Esophagus muscularis mucosa (tissue), 4 donors: Measurements from ENCODE around the gene TEX48. TPM values are rescaled to one million over a fixed set of nuclear protein-coding genes. Genes with fewer than 3 reads are reported as not detected.

Experiments
- DNase-seq: peaks from one replicate; pipeline ENCODE4 v3.0.0-alpha.2; 2017; ENCODE audit errors: extremely low spot score
- H3K27ac ChIP-seq, 4 donors: fragments of 200-600 bp; sonication (generic); replicated peaks in 1 of 4; 1 replicate in 3 of 4; 2 replicates in 1 of 4; pipeline ENCODE4 v1.5.1; 2016 to 2019; ENCODE audit warnings: mild to moderate bottlenecking in 1 of 4
- H3K27me3 ChIP-seq, 4 donors: fragments of 200-600 bp; sonication (generic); one replicate each; pipeline versions ENCODE4 v1.5.1 to v1.6.0; 2016 to 2019
- H3K36me3 ChIP-seq, 4 donors: fragments of 200-600 bp; sonication (generic); one replicate each; pipeline ENCODE4 v1.5.1; 2016 to 2019
- H3K4me1 ChIP-seq, 4 donors: fragments of 200-600 bp; sonication (generic); one replicate each; pipeline ENCODE4 v1.5.1; 2016 to 2019
- H3K4me3 ChIP-seq, 4 donors: fragments of 200-600 bp; sonication (generic); 1 replicate in 2 of 4; 2 replicates in 2 of 4; pipeline ENCODE4 v1.5.1; 2016 to 2019; ENCODE audit warnings: mild to moderate bottlenecking in 4 of 4, moderate library complexity in 1 of 4
- H3K9me3 ChIP-seq, 4 donors: fragments of 200-600 bp; sonication (generic); 1 replicate in 3 of 4; 2 replicates in 1 of 4; pipeline ENCODE4 v1.5.1; 2016 to 2019
- EP300 ChIP-seq: sonication (generic); formaldehyde crosslinking; IDR thresholded peaks from one replicate; pipeline ENCODE4 v1.6.1; 2017; ENCODE audit warnings: antibody characterized with exemption
- POLR2A ChIP-seq: fragments of 450-650 bp; IDR thresholded peaks from one replicate; pipeline ENCODE4 v1.6.1; 2017; ENCODE audit warnings: antibody characterized with exemption, moderate library complexity, mild to moderate bottlenecking, low read depth
- POLR2AphosphoS5 ChIP-seq, 2 donors: sonication (generic); formaldehyde crosslinking; IDR thresholded peaks; one replicate each; pipeline ENCODE4 v1.6.1; 2017; ENCODE audit warnings: antibody characterized with exemption in 2 of 2
- WGBS: methylation state at CpG from one replicate; pipeline ENCODE4 v1.1.5; 2018; 5-methylcytosine and 5-hydroxymethylcytosine counted together
- intact Hi-C: fragments of 100-400 bp; cut with DNase I; formaldehyde crosslinking; loops from one replicate; pipeline ENCODE4 v1.15.1; 2023
- total RNA-seq, 4 donors: library from RNA; depleted of rRNA; stranded (reverse); fragments of >200 nt; gene quantifications; one replicate each; pipeline versions ENCODE4 v1.1.0 to v1.2.1, GENCODE V29; 2016
- TF ChIP-seq, protein P1 (sequence below), 3 experiments: fragments of 200-600 bp in 2 of 3; fragments of 450-650 bp in 1 of 3; sonication (generic) in 2 of 3; IDR thresholded peaks; one replicate each; pipeline ENCODE4 v1.5.1; 2017 to 2019; ENCODE audit warnings: antibody characterized with exemption in 3 of 3, mild to moderate bottlenecking in 2 of 3, moderate library complexity in 1 of 3

The TEX48 gene
- total RNA-seq, 4 donors from 2014 or later, result not detected

DNA sequence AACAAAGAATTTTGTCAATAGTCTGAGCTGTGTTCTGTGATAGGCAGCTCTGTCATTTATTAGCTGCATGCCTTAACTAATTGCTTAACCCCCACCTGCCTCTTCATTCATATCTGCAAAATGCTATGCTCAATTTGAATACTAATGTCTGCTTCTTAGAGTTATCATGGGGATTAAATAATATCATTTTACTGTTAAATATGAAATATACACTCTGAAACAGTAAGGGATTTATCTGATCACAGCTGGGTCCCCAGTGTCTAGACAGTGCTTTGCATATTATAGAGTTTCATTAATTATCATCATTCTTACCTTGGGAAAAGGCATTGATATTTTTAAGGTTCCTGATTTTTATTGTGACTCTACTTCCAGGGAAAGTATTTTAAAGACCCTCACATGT is 12.0 kb downstream of the TEX48 start:
- Histone ChIP-seq H3K27me3 (no peaks in the 10 kb centered on the region), H3K4me3 (no peak overlapping the region), H3K4me1 (no peaks in the 10 kb centered on the region), H3K9me3 (no peaks in the 10 kb centered on the region), H3K36me3 (no peaks in the 10 kb centered on the region), H3K27ac (no peak overlapping the region)
- intact Hi-C loops, result loop anchor here (10.0 kb wide), 1 partner anchor 235 kb away; no protein-coding TSS in a partner anchor
- no peak for DNase-seq
- TF ChIP-seq POLR2AphosphoS5 (IDR thresholded peaks at IDR 0.05) (no peak), EP300 (no peak)

DNA sequence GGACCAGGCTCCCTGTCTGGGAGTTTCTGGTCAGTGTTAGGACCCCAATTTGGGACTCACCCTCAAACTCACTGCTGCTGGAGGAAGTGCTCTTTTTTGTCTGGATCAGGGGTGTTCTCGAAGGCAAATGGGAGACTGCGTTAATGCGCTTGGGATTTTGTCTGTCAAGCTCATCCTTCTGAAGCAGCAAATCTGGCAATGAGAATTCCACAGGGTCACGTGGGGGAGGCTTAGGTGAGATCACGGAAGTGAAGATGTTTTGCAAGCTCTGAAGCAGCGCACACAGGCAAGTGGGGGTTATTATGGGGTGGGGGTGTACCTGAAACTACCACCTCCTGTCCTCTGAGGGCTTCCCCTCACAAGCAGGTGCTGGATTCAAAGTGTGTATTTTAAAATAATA is 13.8 kb downstream of the TEX48 start:
- intact Hi-C loops, result loop anchor here (10.0 kb wide), 1 partner anchor 237 kb away; no protein-coding TSS in a partner anchor
- no peaks in the 10 kb centered on the region for H3K9me3 ChIP-seq
- no peak overlapping the region for H3K27ac ChIP-seq
- TF ChIP-seq, protein P1, sequence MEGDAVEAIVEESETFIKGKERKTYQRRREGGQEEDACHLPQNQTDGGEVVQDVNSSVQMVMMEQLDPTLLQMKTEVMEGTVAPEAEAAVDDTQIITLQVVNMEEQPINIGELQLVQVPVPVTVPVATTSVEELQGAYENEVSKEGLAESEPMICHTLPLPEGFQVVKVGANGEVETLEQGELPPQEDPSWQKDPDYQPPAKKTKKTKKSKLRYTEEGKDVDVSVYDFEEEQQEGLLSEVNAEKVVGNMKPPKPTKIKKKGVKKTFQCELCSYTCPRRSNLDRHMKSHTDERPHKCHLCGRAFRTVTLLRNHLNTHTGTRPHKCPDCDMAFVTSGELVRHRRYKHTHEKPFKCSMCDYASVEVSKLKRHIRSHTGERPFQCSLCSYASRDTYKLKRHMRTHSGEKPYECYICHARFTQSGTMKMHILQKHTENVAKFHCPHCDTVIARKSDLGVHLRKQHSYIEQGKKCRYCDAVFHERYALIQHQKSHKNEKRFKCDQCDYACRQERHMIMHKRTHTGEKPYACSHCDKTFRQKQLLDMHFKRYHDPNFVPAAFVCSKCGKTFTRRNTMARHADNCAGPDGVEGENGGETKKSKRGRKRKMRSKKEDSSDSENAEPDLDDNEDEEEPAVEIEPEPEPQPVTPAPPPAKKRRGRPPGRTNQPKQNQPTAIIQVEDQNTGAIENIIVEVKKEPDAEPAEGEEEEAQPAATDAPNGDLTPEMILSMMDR (IDR thresholded peaks at IDR 0.05), result no peak
- TF ChIP-seq POLR2AphosphoS5 (IDR thresholded peaks at IDR 0.05), result no peak
- TF ChIP-seq POLR2A, result no peak
- TF ChIP-seq EP300, result no peak
- no peak overlapping the region for H3K4me3 ChIP-seq
- H3K27me3 ChIP-seq, result no peaks in the 10 kb centered on the region
- WGBS, result 75% methylated on average over 6 of the region's 6 CpGs
- no peaks in the 10 kb centered on the region for H3K4me1 ChIP-seq
- no peak for DNase-seq
- no peaks in the 10 kb centered on the region for H3K36me3 ChIP-seq

DNA sequence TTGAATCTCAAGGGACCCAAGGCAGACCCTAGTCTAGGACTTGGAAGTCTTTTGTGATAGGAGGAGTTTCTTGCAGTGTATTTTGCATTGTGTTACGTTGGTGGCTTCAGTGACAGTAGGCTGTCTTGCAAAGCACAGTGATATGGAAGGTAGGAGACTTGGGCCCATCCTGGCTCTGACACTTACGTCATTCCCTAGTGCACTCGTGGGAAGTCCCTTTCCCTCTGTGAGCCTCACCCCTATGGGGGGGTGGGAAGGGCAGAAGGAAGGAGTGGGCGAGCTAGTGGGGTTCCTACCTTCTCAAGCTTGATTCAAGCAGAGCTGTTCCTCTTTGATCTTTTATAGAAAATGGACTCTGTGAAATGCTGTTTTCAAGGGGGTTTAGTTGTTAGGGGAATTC is 15.1 kb downstream of the TEX48 start:
- no peaks in the 10 kb centered on the region for H3K4me1 ChIP-seq
- no peak overlapping the region for H3K4me3 ChIP-seq
- no peaks in the 10 kb centered on the region for H3K27me3 ChIP-seq
- DNase-seq, result no peak
- intact Hi-C loops, result loop anchor here (10.0 kb wide), 1 partner anchor 238 kb away; no protein-coding TSS in a partner anchor
- H3K27ac ChIP-seq, result no peak overlapping the region
- TF ChIP-seq, protein P1 (IDR thresholded peaks at IDR 0.05), result no peak
- no peak for TF ChIP-seq EP300
- no peak for TF ChIP-seq POLR2A
- no peak for TF ChIP-seq POLR2AphosphoS5 (IDR thresholded peaks at IDR 0.05)
- H3K9me3 ChIP-seq, result no peaks in the 10 kb centered on the region
- H3K36me3 ChIP-seq, result no peaks in the 10 kb centered on the region
- 95% methylated on average over 4 of the region's 4 CpGs for WGBS

DNA sequence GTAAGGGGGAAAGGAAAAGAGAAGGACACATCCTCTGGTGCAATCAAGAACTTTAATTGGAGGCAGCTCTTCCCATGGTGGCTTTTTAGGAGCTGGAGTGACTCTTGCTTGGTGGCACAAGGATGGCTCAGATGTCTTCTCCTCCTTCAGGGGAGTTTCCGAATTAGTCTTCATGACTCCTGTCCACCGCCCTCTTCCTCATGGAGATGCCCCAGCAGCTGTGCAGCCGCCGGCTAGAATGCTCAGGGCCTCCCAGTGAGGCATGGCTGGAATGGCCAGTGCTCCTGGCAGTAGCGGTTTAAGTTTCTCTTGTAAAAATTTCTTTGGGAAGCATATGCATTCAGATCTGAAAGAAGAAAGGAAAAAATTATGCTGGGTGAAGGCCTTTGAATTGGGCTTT is 15.6 kb downstream of the TEX48 start:
- H3K4me1 ChIP-seq, result no peaks in the 10 kb centered on the region
- H3K36me3 ChIP-seq, result no peaks in the 10 kb centered on the region
- no peaks in the 10 kb centered on the region for H3K9me3 ChIP-seq
- DNase-seq, result no peak
- WGBS, result 97% methylated on average over 5 of the region's 5 CpGs
- no peak overlapping the region for H3K27ac ChIP-seq
- no peak for TF ChIP-seq POLR2AphosphoS5 (IDR thresholded peaks at IDR 0.05)
- no peak for TF ChIP-seq POLR2A
- TF ChIP-seq, protein P1 (IDR thresholded peaks at IDR 0.05), result no peak
- no peak for TF ChIP-seq EP300
- no peaks in the 10 kb centered on the region for H3K27me3 ChIP-seq
- intact Hi-C loops, result loop anchor here (10.0 kb wide), 1 partner anchor 238 kb away; no protein-coding TSS in a partner anchor
- H3K4me3 ChIP-seq, result no peak overlapping the region

DNA sequence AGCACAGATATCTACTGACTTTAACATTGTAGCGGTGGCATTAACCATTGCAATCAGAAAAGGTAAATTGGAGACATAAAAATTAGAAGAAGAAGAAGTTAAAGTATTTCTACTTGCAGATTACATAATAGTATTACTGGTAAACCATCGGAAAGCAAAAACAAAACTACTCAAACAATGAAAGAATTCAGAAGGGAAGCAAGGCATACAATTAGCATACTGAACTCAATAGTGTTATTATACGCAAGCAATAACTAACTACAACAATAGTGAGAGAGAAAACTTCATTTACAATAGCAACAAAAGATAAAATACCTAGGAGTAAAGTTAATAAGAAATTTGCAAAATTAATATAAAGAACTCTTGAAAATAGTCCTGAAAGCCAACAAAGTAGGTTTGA is 17.8 kb downstream of the TEX48 start:
- TF ChIP-seq EP300 (no peak), POLR2A (no peak), POLR2AphosphoS5 (IDR thresholded peaks at IDR 0.05) (no peak)
- TF ChIP-seq, protein P1 (IDR thresholded peaks at IDR 0.05), result no peak
- intact Hi-C loops, result loop anchor here (5.0 to 10.0 kb wide), 2 partner anchors 241 to 348 kb away; no protein-coding TSS in a partner anchor

More for the DNA sequence above, 17.8 kb downstream of the TEX48 start:
- no peak overlapping the region for H3K4me3 ChIP-seq
- no peaks in the 10 kb centered on the region for H3K9me3 ChIP-seq
- H3K4me1 ChIP-seq, result no peaks in the 10 kb centered on the region
- no peak overlapping the region for H3K27ac ChIP-seq
- WGBS, result 87% methylated on average over 3 of the region's 3 CpGs
- no peaks in the 10 kb centered on the region for H3K27me3 ChIP-seq
- no peaks in the 10 kb centered on the region for H3K36me3 ChIP-seq
- DNase-seq, result no peak
